SK-N-MC (cell line): ENCODE data around the gene GFRA1.

Experiments
- EZH2 ChIP-seq: fragments of 200-600 bp; sonication (generic); IDR thresholded peaks from one replicate; pipeline ENCODE4 v1.6.1; 2017; ENCODE audit warnings: antibody characterized with exemption
- FOXP2 ChIP-seq: optimal IDR thresholded peaks from 2 replicates; pipeline ENCODE3; 2011; ENCODE audit warnings: mild to moderate bottlenecking, moderate library complexity; ENCODE audit not compliant: insufficient read depth; ENCODE audit errors: extremely low read length, control extremely low read depth
- POLR2AphosphoS5 ChIP-seq: IDR thresholded peaks from 2 replicates; pipeline ENCODE4 v1.6.1; 2012; ENCODE audit warnings: mild to moderate bottlenecking, low read depth, low read length, borderline replicate concordance

DNA sequence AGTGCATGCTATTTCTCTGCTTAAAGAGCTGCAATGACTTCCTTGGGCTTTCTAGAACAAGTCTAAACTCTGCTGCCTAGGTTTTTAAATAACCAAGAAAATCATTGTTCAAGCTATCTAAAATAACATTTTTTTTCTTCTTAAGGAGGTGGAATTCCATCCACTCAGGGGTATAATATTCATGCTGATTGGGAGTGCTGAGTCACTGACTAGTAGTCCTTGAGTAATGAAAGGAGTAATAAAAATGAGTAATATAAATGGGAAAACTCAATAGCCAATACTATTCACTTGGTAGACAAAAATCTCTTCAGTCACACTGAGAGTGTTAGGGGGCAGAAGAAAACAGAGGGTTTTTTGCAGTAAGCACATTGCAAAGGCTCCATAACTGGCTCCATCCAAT lies 72.0 kb downstream of the GFRA1 start:
- TF ChIP-seq EZH2, result no peak
- TF ChIP-seq POLR2AphosphoS5, result no peak
- no peak for TF ChIP-seq FOXP2
